Heart left ventricle (tissue), 13 donors: Measurements from ENCODE around the gene HOXA9.

ENCODE experiments used
- CTCF ChIP-seq, 12 donors: fragments of 200-600 bp; sonication (generic) in 4 of 12; IDR thresholded peaks; one replicate each; pipeline versions ENCODE4 v1.5.0 to v1.8.0; 2018 to 2022; ENCODE audit warnings: antibody characterized with exemption in 12 of 12, mild to moderate bottlenecking in 5 of 12
- POLR2A ChIP-seq, 2 donors: fragments of 450-650 bp; IDR thresholded peaks; one replicate each; pipeline ENCODE4 v1.6.1; 2017; ENCODE audit warnings: antibody characterized with exemption in 2 of 2, mild to moderate bottlenecking in 2 of 2, moderate library complexity in 2 of 2
- donor health status: ischemic (EF 13 %, LVEDD 7.1; RV severe dilation, severe dysfunction).
- donor health status: DM: no; HTN: yes; CAD: no.
- donor health status: DM: no; HTN: no; CAD: no.
- donor health status: ischemic (EF 25% LVEDD 6.9; RV normal size, moderate dysfunction).
- donor health status: ischemic (EF 25% LVEDD 5.7; RV mildly dilated, moderate dysfunction).
- donor health status: ischemic (EF 35%, LVEDD 5.7; RV mildly dilated, moderate dysfunction).
- donor health status: nonischemic (EF 11% LVEDD 7.7; RV severe dilation, severe dysfunction).
- donor health status: DM: yes; HTN: yes; CAD: no.
- donor health status: PGD.
- donor health status: ischemic (EF 29% LVEDD 5.4; RV normal size, mild dysfunction).
- donor health status: nonischemic (EF 23%, LVEDD 6.1; RV moderate dilation, normal function).

GRCh38 chr7:27172823-27173510 is 7.6 kb upstream of the HOXA9 start:
- TF ChIP-seq CTCF (IDR thresholded peaks at IDR 0.05): no peak
- TF ChIP-seq POLR2A (IDR thresholded peaks at IDR 0.05): no peak
